Endodermal cell (in vitro differentiated cells): ENCODE data around the gene FAN1. TPM values are rescaled to one million over a fixed set of nuclear protein-coding genes. Genes with fewer than 3 reads are reported as not detected.

Experiments
- DNase-seq: peaks from one replicate; pipeline ENCODE4 v3.0.0-alpha.2; 2017
- H3K27ac ChIP-seq: 2 replicates; pipeline ENCODE4 v1.5.1; 2013; ENCODE audit warnings: mild to moderate bottlenecking, low read depth, low read length, moderate library complexity
- H3K27me3 ChIP-seq: 2 replicates; pipeline ENCODE4 v1.6.1; 2013; ENCODE audit warnings: mild to moderate bottlenecking, low read length, moderate library complexity; ENCODE audit not compliant: insufficient read depth, control insufficient read depth, poor library complexity, severe bottlenecking
- H3K36me3 ChIP-seq: 2 replicates; pipeline ENCODE4 v1.7.0; 2013; ENCODE audit warnings: mild to moderate bottlenecking, low read length, moderate library complexity; ENCODE audit not compliant: control insufficient read depth, insufficient read depth
- H3K4me1 ChIP-seq: one replicate; pipeline ENCODE4 v1.7.0; 2013; ENCODE audit warnings: low read length; ENCODE audit not compliant: control insufficient read depth, insufficient read depth
- H3K4me3 ChIP-seq: 2 replicates; pipeline ENCODE4 v1.5.1; 2013; ENCODE audit warnings: mild to moderate bottlenecking, low read length, moderate library complexity
- H3K9ac ChIP-seq: 2 replicates; pipeline ENCODE4 v1.6.1; 2013; ENCODE audit warnings: mild to moderate bottlenecking, low read length, moderate library complexity; ENCODE audit not compliant: poor library complexity, severe bottlenecking; ENCODE audit errors: extremely low read depth
- H3K9me3 ChIP-seq: 2 replicates; pipeline ENCODE4 v1.6.1; 2013; ENCODE audit warnings: mild to moderate bottlenecking, low read length, moderate library complexity; ENCODE audit not compliant: control insufficient read depth
- H3K27ac Mint-ChIP-seq: 2 replicates; pipeline ENCODE4 v1.8.0; 2020; ENCODE audit warnings: mixed read lengths
- H3K27me3 Mint-ChIP-seq: 2 replicates; pipeline ENCODE4 v1.8.0; 2021; ENCODE audit warnings: mild to moderate bottlenecking, mixed read lengths; ENCODE audit not compliant: insufficient read depth
- H3K36me3 Mint-ChIP-seq: 2 replicates; pipeline ENCODE4 v1.8.0; 2020; ENCODE audit warnings: low read depth, mixed read lengths
- H3K4me1 Mint-ChIP-seq: 2 replicates; pipeline ENCODE4 v1.8.0; 2020; ENCODE audit warnings: mixed read lengths
- H3K4me3 Mint-ChIP-seq: 2 replicates; pipeline ENCODE4 v1.8.0; 2020; ENCODE audit warnings: mild to moderate bottlenecking, moderate library complexity, mixed read lengths
- H3K9me3 Mint-ChIP-seq: 2 replicates; pipeline ENCODE4 v1.8.0; 2020; ENCODE audit warnings: mild to moderate bottlenecking, mixed read lengths
- CTCF ChIP-seq: fragments of 200-600 bp; sonication (generic); conservative IDR thresholded peaks from 2 replicates; pipeline ENCODE4 v1.5.0; 2021; ENCODE audit warnings: antibody characterized with exemption, mild to moderate bottlenecking
- WGBS, 2 experiments: methylation state at CpG; one replicate each; pipeline versions ENCODE4 v1.1.5 to v1.1.7; 2013; ENCODE audit warnings: missing lambda C conversion rate in 2 of 2, mixed read lengths in 1 of 2; ENCODE audit not compliant: insufficient coverage in 1 of 2, insufficient read length in 1 of 2; 5-methylcytosine and 5-hydroxymethylcytosine counted together
- total RNA-seq, 2 donors: library from RNA; stranded (reverse); fragmentation: NEBNext Ultra II Directional in 1 of 2; extraction: Animal tissue kit (Norgen Biotek cat#: 25700) in 1 of 2; gene quantifications; 2 replicates in 1 of 2; 3 replicates in 1 of 2; pipeline ENCODE4 v1.2.1, GENCODE V29; 2021

Gene FAN1
- total RNA-seq, 2 donors from 2014 or later: 20.0 to 25.9 TPM

DNA sequence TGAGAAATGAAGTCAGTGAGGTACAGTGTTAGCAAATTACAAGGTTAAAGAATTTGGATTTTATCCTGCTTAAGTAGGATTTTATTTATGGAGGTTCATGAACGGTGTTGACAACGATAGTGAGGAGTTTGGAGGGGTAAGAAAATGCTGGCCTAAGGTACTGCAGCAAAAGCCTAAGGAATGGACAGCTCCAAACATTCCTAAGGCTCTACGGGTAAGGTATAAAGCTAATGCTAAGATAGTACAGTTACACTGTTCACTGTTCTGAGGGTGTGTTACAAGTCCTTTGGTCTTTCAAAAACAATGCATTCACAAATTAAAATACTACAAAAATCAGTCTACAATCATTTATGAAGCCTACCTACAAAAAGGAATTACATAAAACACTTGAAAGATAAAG lies 80.4 kb downstream of the FAN1 start:
- WGBS, 2 experiments: 95 to 100% methylated on average over 2 to 3 of the region's 3 CpGs
- H3K27ac Mint-ChIP-seq: no peak overlapping the region
- Histone ChIP-seq H3K9me3 (no peaks in the 10 kb centered on the region), H3K4me3 (no peak overlapping the region), H3K27me3 (no peaks in the 10 kb centered on the region), H3K36me3 (peaks cover 15% of the 10 kb centered on the region), H3K9ac (no peak overlapping the region), H3K27ac (no peak overlapping the region), H3K4me1 (no peaks in the 10 kb centered on the region)
- no peak for TF ChIP-seq CTCF
- H3K4me3 Mint-ChIP-seq: no peak overlapping the region
- DNase-seq: no peak
- no peaks in the 10 kb centered on the region for H3K27me3 Mint-ChIP-seq
- H3K4me1 Mint-ChIP-seq: no peaks in the 10 kb centered on the region
- no peaks in the 10 kb centered on the region for H3K9me3 Mint-ChIP-seq
- peaks cover 30% of the 10 kb centered on the region for H3K36me3 Mint-ChIP-seq

- H3K27ac ChIP-seq: no peak overlapping the region
- H3K4me3 ChIP-seq: no peak overlapping the region
- Mint-ChIP-seq H3K9me3 (no peaks in the 10 kb centered on the region), H3K27ac (no peak overlapping the region), H3K36me3 (peaks cover 28% of the 10 kb centered on the region), H3K27me3 (no peaks in the 10 kb centered on the region), H3K4me3 (no peak overlapping the region), H3K4me1 (no peaks in the 10 kb centered on the region)
- no peak overlapping the region for H3K9ac ChIP-seq
- no peak for DNase-seq
- no peak for TF ChIP-seq CTCF
- H3K9me3 ChIP-seq: no peaks in the 10 kb centered on the region
- no peaks in the 10 kb centered on the region for H3K4me1 ChIP-seq
- no peaks in the 10 kb centered on the region for H3K27me3 ChIP-seq
- 96 to 97% methylated on average over 4 to 6 of the region's 6 CpGs for WGBS, 2 experiments
- peaks cover 15% of the 10 kb centered on the region for H3K36me3 ChIP-seq
Measured at GRCh38 chr15:30984542-30984941, 80.8 kb downstream of the FAN1 start.

GRCh38 chr15:30985081-30985531 lies 81.4 kb downstream of the FAN1 start:
- Histone ChIP-seq H3K27me3 (no peaks in the 10 kb centered on the region), H3K4me1 (no peaks in the 10 kb centered on the region), H3K9me3 (no peaks in the 10 kb centered on the region), H3K4me3 (no peak overlapping the region), H3K9ac (no peak overlapping the region), H3K27ac (no peak overlapping the region), H3K36me3 (peaks cover 15% of the 10 kb centered on the region)
- DNase-seq: no peak
- TF ChIP-seq CTCF: no peak
- H3K27me3 Mint-ChIP-seq: no peaks in the 10 kb centered on the region
- 90 to 95% methylated on average over 2 to 3 of the region's 3 CpGs for WGBS, 2 experiments
- H3K4me3 Mint-ChIP-seq: no peak overlapping the region
- H3K4me1 Mint-ChIP-seq: peaks cover 4% of the 10 kb centered on the region
- no peak overlapping the region for H3K27ac Mint-ChIP-seq
- no peaks in the 10 kb centered on the region for H3K9me3 Mint-ChIP-seq
- H3K36me3 Mint-ChIP-seq: peaks cover 23% of the 10 kb centered on the region
